NT2/D1 (cell line): Measurements from ENCODE around the gene ATF3.

Experiments used
- DNase-seq: peaks from one replicate; pipeline ENCODE4 v3.0.0-alpha.2; 2011; ENCODE audit warnings: low read depth, low spot score
- H3K27me3 ChIP-seq: 2 replicates; pipeline ENCODE4 v1.6.0; 2011; ENCODE audit warnings: mild to moderate bottlenecking; ENCODE audit not compliant: insufficient read length, insufficient read depth
- H3K36me3 ChIP-seq: 2 replicates; pipeline ENCODE4 v1.6.1; 2011; ENCODE audit warnings: mild to moderate bottlenecking, low read length, mixed read lengths; ENCODE audit not compliant: insufficient read depth, insufficient read length
- H3K4me1 ChIP-seq: 2 replicates; pipeline ENCODE4 v1.5.1; 2011; ENCODE audit not compliant: insufficient read depth, insufficient read length
- H3K4me3 ChIP-seq: 2 replicates; pipeline ENCODE4 v1.5.1; 2011; ENCODE audit warnings: low read depth; ENCODE audit not compliant: insufficient read length
- H3K9ac ChIP-seq: 2 replicates; pipeline ENCODE4 v1.6.0; 2011; ENCODE audit warnings: low read depth; ENCODE audit not compliant: insufficient read length
- H3K9me3 ChIP-seq: 2 replicates; pipeline ENCODE4 v1.5.1; 2011; ENCODE audit warnings: mild to moderate bottlenecking, low read length; ENCODE audit not compliant: insufficient read depth
- SUZ12 ChIP-seq: IDR thresholded peaks from 2 replicates; pipeline ENCODE4 v1.6.1; 2011; ENCODE audit not compliant: insufficient read length, insufficient read depth; ENCODE audit errors: extremely low read depth
- YY1 ChIP-seq: IDR thresholded peaks from 2 replicates; pipeline ENCODE4 v1.6.1; 2011; ENCODE audit not compliant: insufficient read length, insufficient read depth
- ZNF274 ChIP-seq: IDR thresholded peaks from 2 replicates; pipeline ENCODE4 v1.6.1; 2011; ENCODE audit warnings: mild to moderate bottlenecking, low read depth, low read length

Gene ATF3

DNA sequence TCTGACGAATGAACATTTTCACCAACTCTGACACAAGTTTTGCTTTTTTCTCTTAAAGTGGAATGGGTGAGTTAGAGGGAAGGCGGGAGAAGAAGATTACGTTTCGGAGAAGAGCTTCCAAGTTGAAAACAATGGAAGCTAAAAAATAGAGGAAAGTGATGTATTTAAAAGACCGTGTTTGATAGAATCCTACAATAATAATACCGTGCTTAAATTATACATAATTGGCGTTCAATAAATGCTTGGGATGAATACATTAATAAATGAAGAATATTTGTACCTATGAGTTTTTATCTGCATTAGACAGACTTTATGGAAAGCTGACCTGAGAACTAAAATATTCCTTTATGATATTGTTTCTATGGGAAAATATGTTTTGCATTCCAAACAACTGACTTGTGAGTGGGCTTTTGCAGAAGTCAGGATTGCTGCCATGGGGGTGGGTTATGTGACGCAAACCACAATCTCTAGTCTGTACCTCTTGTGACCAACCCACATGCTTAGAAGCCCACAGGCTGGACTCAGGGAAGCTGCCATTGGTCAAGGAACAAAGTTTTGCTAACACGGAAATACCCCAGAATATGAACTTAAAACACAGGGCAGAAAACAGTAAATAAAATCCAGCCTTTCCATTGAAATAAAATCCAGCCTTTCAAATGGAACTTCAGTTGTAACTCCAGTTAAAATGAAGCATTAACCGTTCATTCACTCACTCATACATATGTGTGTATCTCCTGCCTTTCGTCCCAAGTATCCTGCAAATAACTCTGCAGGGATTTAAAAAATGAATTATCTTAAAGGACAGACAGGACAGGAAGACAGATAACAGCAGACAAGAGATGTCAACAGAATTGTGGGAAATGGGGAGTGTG lies 21.3 kb upstream of the ATF3 start:
- no peak for DNase-seq
- TF ChIP-seq ZNF274 (no peak), YY1 (no peak), SUZ12 (no peak)
- H3K4me3 ChIP-seq: no peak overlapping the region

DNA sequence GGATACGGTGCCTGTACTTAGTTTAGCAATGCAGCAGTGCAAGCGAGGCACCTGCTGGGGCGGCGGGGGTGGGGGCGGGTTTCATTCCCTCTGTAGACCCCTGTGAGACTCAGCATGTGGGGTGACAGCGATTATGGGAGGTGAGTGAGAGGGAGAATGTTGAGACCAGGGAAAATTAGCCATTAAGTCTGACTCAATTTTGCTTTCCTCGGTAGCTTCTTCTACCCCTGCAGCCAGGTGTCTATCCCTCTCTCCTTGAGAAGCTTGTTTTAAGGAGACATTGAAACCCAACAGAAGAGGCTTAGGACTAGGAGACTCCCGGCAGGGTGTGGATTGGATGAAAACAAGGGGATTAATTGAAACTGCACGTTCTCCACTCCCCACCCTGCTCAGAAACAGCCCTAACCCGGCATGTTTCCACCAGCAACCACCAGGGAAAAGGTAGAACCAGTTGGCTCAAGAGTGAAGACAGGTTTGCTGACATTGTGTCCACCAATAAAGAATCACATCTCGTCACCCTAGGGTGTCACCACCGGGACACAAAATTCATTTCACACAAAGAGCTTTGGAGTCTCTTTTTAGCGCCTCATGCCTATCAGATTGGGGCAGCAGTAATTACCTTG lies 20.6 kb upstream of the ATF3 start:
- Histone ChIP-seq H3K9me3 (no peaks in the 10 kb centered on the region), H3K4me1 (no peaks in the 10 kb centered on the region), H3K36me3 (no peaks in the 10 kb centered on the region), H3K9ac (no peak overlapping the region), H3K27me3 (no peaks in the 10 kb centered on the region), H3K4me3 (no peak overlapping the region)
- no peak for DNase-seq
- TF ChIP-seq YY1 (no peak), SUZ12 (no peak), ZNF274 (no peak)

More for the DNA sequence above, 21.3 kb upstream of the ATF3 start:
- Histone ChIP-seq H3K27me3 (no peaks in the 10 kb centered on the region), H3K9ac (no peak overlapping the region), H3K9me3 (no peaks in the 10 kb centered on the region), H3K36me3 (no peaks in the 10 kb centered on the region), H3K4me1 (no peaks in the 10 kb centered on the region)

DNA sequence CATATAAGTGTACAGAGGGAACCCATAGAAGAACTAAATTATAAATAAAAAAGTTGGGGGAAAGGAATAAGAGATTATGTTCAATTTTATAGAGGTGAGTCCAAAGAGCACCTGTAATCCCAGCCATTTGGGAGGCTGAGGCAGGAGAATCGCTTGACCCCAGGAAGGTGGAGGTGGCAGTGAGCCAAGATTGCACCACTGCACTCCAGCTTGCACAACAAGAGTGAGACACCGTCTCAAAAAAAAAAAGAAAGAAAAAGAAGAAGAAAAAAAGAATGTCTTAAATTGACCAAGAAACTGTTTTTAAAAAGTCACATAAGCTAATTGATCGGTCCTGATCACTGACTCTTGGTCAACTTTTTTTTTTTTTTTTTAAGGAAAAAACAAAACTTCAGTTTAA lies 19.1 kb upstream of the ATF3 start:
- Histone ChIP-seq H3K9me3 (no peaks in the 10 kb centered on the region), H3K4me3 (no peak overlapping the region), H3K27me3 (no peaks in the 10 kb centered on the region), H3K4me1 (no peaks in the 10 kb centered on the region), H3K36me3 (no peaks in the 10 kb centered on the region), H3K9ac (no peak overlapping the region)
- DNase-seq: no peak
- TF ChIP-seq ZNF274: no peak

DNA sequence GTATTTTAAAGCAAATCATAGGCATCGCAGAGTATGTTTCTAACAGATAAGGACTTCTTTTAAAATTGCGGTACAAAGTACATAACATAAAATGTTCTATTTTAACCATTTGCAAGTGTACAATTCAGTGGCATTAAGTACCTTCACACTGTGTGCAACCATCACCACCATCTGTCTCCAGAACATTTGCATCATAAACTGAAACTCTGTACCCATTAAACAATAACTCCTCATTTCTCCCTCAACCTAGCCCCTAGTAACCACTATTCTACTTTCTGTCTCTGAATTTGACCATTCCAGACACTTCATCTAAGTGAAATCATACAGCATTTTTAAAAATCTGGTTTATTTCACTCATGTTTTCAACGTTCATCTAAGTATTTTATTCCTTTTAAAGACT lies 16.6 kb upstream of the ATF3 start:
- H3K4me3 ChIP-seq: no peak overlapping the region
- no peaks in the 10 kb centered on the region for H3K4me1 ChIP-seq
- no peaks in the 10 kb centered on the region for H3K9me3 ChIP-seq
- H3K9ac ChIP-seq: no peak overlapping the region
- DNase-seq: no peak
- TF ChIP-seq SUZ12 (no peak), ZNF274 (no peak), YY1 (no peak)
- H3K27me3 ChIP-seq: no peaks in the 10 kb centered on the region
- H3K36me3 ChIP-seq: no peaks in the 10 kb centered on the region

DNA sequence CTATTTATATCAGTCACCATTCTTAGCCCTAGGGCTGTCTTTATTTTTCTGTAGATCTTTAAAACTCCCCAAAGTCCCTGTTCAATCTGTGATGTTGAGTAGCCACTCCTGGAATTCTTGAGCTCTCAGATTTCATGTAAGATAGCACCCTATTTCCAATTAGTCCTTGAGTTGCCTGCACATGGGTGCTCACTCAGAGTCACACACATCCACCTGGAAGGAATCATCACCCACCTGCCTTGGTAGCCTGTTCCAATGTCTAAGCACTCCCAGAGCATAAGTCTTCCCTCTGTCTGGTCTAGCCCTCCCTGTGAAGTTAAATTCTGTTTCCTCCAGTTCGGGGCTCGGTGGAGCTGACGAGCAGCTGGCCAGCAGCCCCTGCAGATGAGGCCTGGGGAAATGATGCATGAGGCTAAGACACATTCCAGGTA lies 14.7 kb upstream of the ATF3 start:
- Histone ChIP-seq H3K9me3 (no peaks in the 10 kb centered on the region), H3K9ac (no peak overlapping the region), H3K4me1 (no peaks in the 10 kb centered on the region), H3K4me3 (no peak overlapping the region), H3K27me3 (no peaks in the 10 kb centered on the region), H3K36me3 (no peaks in the 10 kb centered on the region)
- DNase-seq: no peak
- TF ChIP-seq SUZ12: no peak
- TF ChIP-seq ZNF274: no peak
- no peak for TF ChIP-seq YY1

DNA sequence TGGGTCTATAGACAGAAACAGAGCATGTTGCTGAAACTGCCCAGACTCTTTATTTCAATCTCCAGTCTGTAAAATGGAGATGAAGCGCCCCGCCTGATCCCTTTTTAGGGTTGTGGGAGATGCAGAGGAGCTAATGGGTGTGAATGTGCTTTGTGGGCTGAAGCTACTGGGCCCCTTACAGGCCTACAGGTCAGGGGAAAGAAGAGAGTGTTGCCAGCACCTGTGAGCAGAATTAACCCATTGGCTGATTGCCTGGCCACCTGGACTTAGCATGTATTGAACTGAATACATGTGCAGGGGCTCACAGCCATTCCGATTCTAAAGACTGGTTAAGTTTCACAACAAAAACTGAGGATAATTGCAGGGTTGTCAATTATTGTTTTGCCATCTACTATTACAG lies 13.9 kb upstream of the ATF3 start:
- TF ChIP-seq SUZ12: no peak
- no peak for TF ChIP-seq ZNF274
- no peaks in the 10 kb centered on the region for H3K36me3 ChIP-seq
- no peaks in the 10 kb centered on the region for H3K27me3 ChIP-seq
- no peak overlapping the region for H3K4me3 ChIP-seq
- no peaks in the 10 kb centered on the region for H3K4me1 ChIP-seq
- DNase-seq: no peak
- no peaks in the 10 kb centered on the region for H3K9me3 ChIP-seq
- H3K9ac ChIP-seq: no peak overlapping the region

DNA sequence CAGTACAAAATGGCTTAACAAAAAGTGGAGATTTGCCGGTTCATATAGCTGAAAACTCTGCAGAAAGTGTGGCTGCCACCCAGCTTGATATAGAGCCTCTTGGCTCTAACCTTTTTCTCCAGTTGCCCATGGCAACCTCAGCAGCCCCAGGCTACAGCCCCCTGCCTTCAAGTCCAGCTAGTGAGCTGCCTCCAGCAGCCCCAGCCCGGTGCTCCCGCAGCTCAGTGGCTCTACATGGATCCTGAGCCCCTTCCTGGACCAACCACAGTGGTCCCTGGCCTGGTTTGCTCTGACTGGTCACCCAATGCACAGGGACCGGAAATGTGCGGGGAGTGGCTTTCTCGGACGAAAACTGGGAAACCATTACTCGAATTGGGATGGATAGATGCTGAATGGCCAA lies 13.3 kb upstream of the ATF3 start:
- H3K27me3 ChIP-seq: peaks cover 3% of the 10 kb centered on the region

More for the DNA sequence above, 13.3 kb upstream of the ATF3 start:
- Histone ChIP-seq H3K9ac (no peak overlapping the region), H3K36me3 (no peaks in the 10 kb centered on the region), H3K9me3 (no peaks in the 10 kb centered on the region), H3K4me1 (no peaks in the 10 kb centered on the region), H3K4me3 (no peak overlapping the region)
- DNase-seq: no peak
- TF ChIP-seq SUZ12: no peak
- TF ChIP-seq ZNF274: no peak
- no peak for TF ChIP-seq YY1
